Ishikawa (cell line): ENCODE results near the gene MAG.

Experiments
- CEBPB ChIP-seq: IDR thresholded peaks from 2 replicates; pipeline ENCODE4 v1.6.1; 2012
- CREB1 ChIP-seq: IDR thresholded peaks from 2 replicates; pipeline ENCODE4 v1.6.1; 2012; ENCODE audit warnings: low read depth
- EGR1 ChIP-seq: IDR thresholded peaks from 2 replicates; pipeline ENCODE4 v1.6.1; 2012
- EP300 ChIP-seq: IDR thresholded peaks from 2 replicates; pipeline ENCODE4 v1.6.1; 2012; ENCODE audit warnings: borderline replicate concordance
- NFIC ChIP-seq: IDR thresholded peaks from 2 replicates; pipeline ENCODE4 v1.6.1; 2012
- RAD21 ChIP-seq: IDR thresholded peaks from 2 replicates; pipeline ENCODE4 v1.6.1; 2012; ENCODE audit warnings: low read depth
- TAF1 ChIP-seq: IDR thresholded peaks from 2 replicates; pipeline ENCODE4 v1.6.1; 2012; ENCODE audit warnings: low read depth, mild to moderate bottlenecking
- TEAD4 ChIP-seq: IDR thresholded peaks from 2 replicates; pipeline ENCODE4 v1.6.1; 2012
- YY1 ChIP-seq: IDR thresholded peaks from 2 replicates; pipeline ENCODE4 v1.6.1; 2012; ENCODE audit warnings: low read depth
- ZBTB7A ChIP-seq: IDR thresholded peaks from 2 replicates; pipeline ENCODE4 v1.6.1; 2012; ENCODE audit warnings: low read depth
- TF ChIP-seq, protein P1 (sequence below): IDR thresholded peaks from 2 replicates; pipeline ENCODE4 v1.6.1; 2012; ENCODE audit warnings: low read depth, mild to moderate bottlenecking
- TF ChIP-seq, protein P2 (sequence below): IDR thresholded peaks from 2 replicates; pipeline ENCODE4 v1.6.1; 2012

DNA sequence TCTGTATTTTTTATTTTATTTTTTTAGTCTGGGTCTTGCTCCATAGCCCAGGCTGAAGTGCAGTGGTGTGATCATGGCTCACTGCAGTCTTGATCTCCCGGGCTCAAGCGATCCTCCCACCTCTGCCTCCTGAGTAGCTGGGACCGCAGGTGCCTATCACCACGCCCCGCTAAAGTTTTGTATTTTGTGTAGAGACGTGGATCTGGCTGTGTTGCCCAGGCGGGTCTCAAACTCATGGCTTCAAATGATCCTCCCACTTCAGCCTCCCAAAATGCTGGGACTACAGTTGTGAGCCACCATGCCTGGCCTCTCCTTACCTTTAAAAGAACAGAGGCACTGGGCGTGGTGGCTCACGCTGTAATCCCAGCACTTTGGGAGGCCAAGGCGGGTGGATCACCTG is 4.2 kb upstream of the MAG start:
- TF ChIP-seq YY1 (no peak), TAF1 (no peak), TEAD4 (no peak), EGR1 (no peak), EP300 (no peak), RAD21 (no peak), CEBPB (no peak), ZBTB7A (no peak), NFIC (no peak), CREB1 (no peak)
- TF ChIP-seq, protein P1, sequence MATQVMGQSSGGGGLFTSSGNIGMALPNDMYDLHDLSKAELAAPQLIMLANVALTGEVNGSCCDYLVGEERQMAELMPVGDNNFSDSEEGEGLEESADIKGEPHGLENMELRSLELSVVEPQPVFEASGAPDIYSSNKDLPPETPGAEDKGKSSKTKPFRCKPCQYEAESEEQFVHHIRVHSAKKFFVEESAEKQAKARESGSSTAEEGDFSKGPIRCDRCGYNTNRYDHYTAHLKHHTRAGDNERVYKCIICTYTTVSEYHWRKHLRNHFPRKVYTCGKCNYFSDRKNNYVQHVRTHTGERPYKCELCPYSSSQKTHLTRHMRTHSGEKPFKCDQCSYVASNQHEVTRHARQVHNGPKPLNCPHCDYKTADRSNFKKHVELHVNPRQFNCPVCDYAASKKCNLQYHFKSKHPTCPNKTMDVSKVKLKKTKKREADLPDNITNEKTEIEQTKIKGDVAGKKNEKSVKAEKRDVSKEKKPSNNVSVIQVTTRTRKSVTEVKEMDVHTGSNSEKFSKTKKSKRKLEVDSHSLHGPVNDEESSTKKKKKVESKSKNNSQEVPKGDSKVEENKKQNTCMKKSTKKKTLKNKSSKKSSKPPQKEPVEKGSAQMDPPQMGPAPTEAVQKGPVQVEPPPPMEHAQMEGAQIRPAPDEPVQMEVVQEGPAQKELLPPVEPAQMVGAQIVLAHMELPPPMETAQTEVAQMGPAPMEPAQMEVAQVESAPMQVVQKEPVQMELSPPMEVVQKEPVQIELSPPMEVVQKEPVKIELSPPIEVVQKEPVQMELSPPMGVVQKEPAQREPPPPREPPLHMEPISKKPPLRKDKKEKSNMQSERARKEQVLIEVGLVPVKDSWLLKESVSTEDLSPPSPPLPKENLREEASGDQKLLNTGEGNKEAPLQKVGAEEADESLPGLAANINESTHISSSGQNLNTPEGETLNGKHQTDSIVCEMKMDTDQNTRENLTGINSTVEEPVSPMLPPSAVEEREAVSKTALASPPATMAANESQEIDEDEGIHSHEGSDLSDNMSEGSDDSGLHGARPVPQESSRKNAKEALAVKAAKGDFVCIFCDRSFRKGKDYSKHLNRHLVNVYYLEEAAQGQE, result no peak
- TF ChIP-seq, protein P2, sequence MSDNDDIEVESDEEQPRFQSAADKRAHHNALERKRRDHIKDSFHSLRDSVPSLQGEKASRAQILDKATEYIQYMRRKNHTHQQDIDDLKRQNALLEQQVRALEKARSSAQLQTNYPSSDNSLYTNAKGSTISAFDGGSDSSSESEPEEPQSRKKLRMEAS, result no peak
